ENCODE results near the gene DAGLB.

DAGLB gene

GRCh38 chr7:6394114-6394513 is 53.6 kb downstream of the DAGLB start:
- H3K4me3 ChIP-seq (ENCODE audit: low read length), result no peak overlapping the region
- TF ChIP-seq EZH2phosphoT487 (IDR thresholded peaks at IDR 0.05; ENCODE audit: borderline replicate concordance, low read length) (no peak), CTCF (IDR thresholded peaks at IDR 0.05; ENCODE audit: low read depth, low read length, poor library complexity, severe bottlenecking) (no peak)
- H3K27me3 ChIP-seq (ENCODE audit: control insufficient read depth, low read length), result no peaks in the 10 kb centered on the region
- no peak overlapping the region for H3K4me2 ChIP-seq (ENCODE audit: low read length)
- no peak overlapping the region for H3K27ac ChIP-seq (ENCODE audit: low read depth, low read length)
- peaks cover 100% of the 10 kb centered on the region for H3K79me2 ChIP-seq (ENCODE audit: control insufficient read depth, low read length)
- H3K36me3 ChIP-seq (ENCODE audit: control insufficient read depth, low read length), result peaks cover 84% of the 10 kb centered on the region
- peaks cover 37% of the 10 kb centered on the region for H4K20me1 ChIP-seq (ENCODE audit: control insufficient read depth, insufficient read depth, low read depth, low read length)
- no peaks in the 10 kb centered on the region for H3K9me2 ChIP-seq (replicated peaks; ENCODE audit: control insufficient read depth, low read length)
- H3K9me3 ChIP-seq (ENCODE audit: control insufficient read depth, insufficient read depth, low read length), result no peaks in the 10 kb centered on the region
- H3K4me1 ChIP-seq (ENCODE audit: control insufficient read depth, low read length), result peaks cover 13% of the 10 kb centered on the region
- H3F3A ChIP-seq (ENCODE audit: control insufficient read depth, insufficient read depth), result 0 out of 2 replicates have a peak, but pooled peaks cover 3% of the 10 kb centered on the region

- H3F3A ChIP-seq (ENCODE audit: control insufficient read depth, insufficient read depth), result 0 out of 2 replicates have a peak, but pooled peaks cover 3% of the 10 kb centered on the region
- H3K79me2 ChIP-seq (ENCODE audit: control insufficient read depth, low read length), result peaks cover 100% of the 10 kb centered on the region
- H3K4me1 ChIP-seq (ENCODE audit: control insufficient read depth, low read length), result peaks cover 13% of the 10 kb centered on the region
- H3K9me2 ChIP-seq (replicated peaks; ENCODE audit: control insufficient read depth, low read length), result no peaks in the 10 kb centered on the region
- no peak overlapping the region for H3K4me3 ChIP-seq (ENCODE audit: low read length)
- H3K27ac ChIP-seq (ENCODE audit: low read depth, low read length), result no peak overlapping the region
- H3K27me3 ChIP-seq (ENCODE audit: control insufficient read depth, low read length), result no peaks in the 10 kb centered on the region
- peaks cover 37% of the 10 kb centered on the region for H4K20me1 ChIP-seq (ENCODE audit: control insufficient read depth, insufficient read depth, low read depth, low read length)
- H3K4me2 ChIP-seq (ENCODE audit: low read length), result no peak overlapping the region
- peaks cover 82% of the 10 kb centered on the region for H3K36me3 ChIP-seq (ENCODE audit: control insufficient read depth, low read length)
- TF ChIP-seq EZH2phosphoT487 (IDR thresholded peaks at IDR 0.05; ENCODE audit: borderline replicate concordance, low read length) (no peak), CTCF (IDR thresholded peaks at IDR 0.05; ENCODE audit: low read depth, low read length, poor library complexity, severe bottlenecking) (no peak)
- no peaks in the 10 kb centered on the region for H3K9me3 ChIP-seq (ENCODE audit: control insufficient read depth, insufficient read depth, low read length)
Observed at GRCh38 chr7:6393667-6394056, 54.1 kb downstream of the DAGLB start.

GRCh38 chr7:6392712-6393666 is 54.8 kb downstream of the DAGLB start:
- TF ChIP-seq EZH2phosphoT487 (IDR thresholded peaks at IDR 0.05; ENCODE audit: borderline replicate concordance, low read length) (no peak), CTCF (IDR thresholded peaks at IDR 0.05; ENCODE audit: low read depth, low read length, poor library complexity, severe bottlenecking) (no peak)
- Histone ChIP-seq H3K36me3 (ENCODE audit: control insufficient read depth, low read length) (peaks cover 82% of the 10 kb centered on the region), H3K4me3 (ENCODE audit: low read length) (no peak overlapping the region), H3K27ac (ENCODE audit: low read depth, low read length) (no peak overlapping the region), H3K27me3 (ENCODE audit: control insufficient read depth, low read length) (no peaks in the 10 kb centered on the region), H3K4me2 (ENCODE audit: low read length) (no peak overlapping the region), H3F3A (ENCODE audit: control insufficient read depth, insufficient read depth) (no peaks in the 10 kb centered on the region), H4K20me1 (ENCODE audit: control insufficient read depth, insufficient read depth, low read depth, low read length) (peaks cover 35% of the 10 kb centered on the region), H3K79me2 (ENCODE audit: control insufficient read depth, low read length) (peaks cover 100% of the 10 kb centered on the region), H3K4me1 (ENCODE audit: control insufficient read depth, low read length) (peaks cover 13% of the 10 kb centered on the region), H3K9me3 (ENCODE audit: control insufficient read depth, insufficient read depth, low read length) (no peaks in the 10 kb centered on the region), H3K9me2 (replicated peaks; ENCODE audit: control insufficient read depth, low read length) (no peaks in the 10 kb centered on the region)
